ENCODE results near the gene CHTF18.

- TF ChIP-seq CTCF (optimal IDR thresholded peaks at IDR 0.05 in 1 of 3, IDR thresholded peaks at IDR 0.05 in 1 of 3, conservative IDR thresholded peaks at IDR 0.05 in 1 of 3; ENCODE audit: extremely low read depth in 1 of 3, insufficient read depth in 2 of 3, low read length in 3 of 3) (no peak), EZH2 (IDR thresholded peaks at IDR 0.05; ENCODE audit: low read length) (no peak)
Measured at GRCh38 chr16:764184-764750, 24.2 kb upstream of the CHTF18 start.

Data from keratinocyte (primary cell).